NCI-H1436 treated with DMSO at 0.1 percent for 48 hours (cell line): ENCODE data around the gene TULP4.

Source experiments
- DNase-seq: peaks from one replicate; lab custom pipeline; 2025; lab: John Stamatoyannopoulos, UW

TULP4 gene

DNA sequence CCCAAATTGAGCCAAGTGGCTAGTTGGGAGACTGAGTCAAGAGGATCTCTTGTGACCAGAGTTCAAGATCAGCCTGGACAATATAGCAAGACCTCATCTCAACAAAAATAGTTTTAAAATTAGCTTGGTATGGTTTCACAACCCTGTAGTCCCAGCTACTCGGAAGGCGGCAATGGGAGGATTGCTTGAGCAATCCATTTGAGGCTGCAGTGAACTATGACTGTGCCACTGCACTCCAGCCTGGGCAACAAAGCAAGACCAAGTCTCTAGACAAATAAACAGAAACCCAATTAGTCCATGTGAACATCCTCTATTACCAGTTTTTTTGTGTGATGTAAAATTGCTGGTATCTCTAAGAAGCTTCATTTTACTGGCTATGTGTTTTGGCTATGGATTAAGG, 106.2 kb downstream of the TULP4 start:
- no peak for DNase-seq

DNA sequence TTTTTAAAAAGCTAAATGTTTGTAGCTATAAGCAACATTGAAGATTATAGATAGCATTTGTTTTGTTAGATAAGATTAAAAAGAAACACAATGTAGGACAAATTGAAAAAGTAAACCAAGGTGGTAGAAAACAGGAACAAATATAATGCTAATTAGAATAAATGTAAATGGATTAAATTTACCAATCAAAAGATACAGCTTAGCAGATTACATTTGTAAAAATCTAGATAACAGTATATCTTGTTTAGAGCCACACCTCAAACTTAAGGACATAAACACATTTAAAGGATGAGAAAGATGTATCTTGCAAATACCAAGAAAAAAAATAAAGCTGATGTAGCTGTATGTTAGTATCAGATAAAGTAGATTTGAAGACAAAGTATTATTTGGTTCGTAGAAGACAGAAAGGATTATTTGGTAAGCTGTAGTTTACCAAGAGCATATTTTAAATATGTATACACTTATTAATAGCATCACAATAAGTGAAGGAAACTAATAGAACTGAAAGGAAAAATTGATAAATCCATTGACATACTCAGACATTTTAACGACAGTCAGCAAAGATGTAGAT, 107.2 kb downstream of the TULP4 start:
- DNase-seq, result no peak

DNA sequence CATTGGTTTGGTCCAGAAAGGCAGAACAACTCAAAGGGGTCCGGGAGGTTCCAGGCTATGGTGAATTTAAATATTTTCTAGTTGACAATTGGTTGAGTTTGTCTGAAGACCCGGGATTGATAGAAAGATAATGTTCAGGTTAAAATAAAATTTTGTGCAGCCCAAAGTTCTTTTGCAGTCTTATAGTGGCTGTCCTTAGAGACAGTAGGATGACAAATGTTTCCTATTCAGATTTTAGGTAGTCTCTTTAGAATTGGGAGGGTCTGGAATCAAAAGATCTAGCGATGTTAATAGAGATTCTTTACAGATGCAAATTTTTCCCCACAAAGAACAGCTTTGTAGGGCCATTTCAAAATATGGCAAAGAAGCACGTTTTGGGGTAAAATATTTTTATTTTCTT, 109.1 kb downstream of the TULP4 start:
- no peak for DNase-seq

DNA sequence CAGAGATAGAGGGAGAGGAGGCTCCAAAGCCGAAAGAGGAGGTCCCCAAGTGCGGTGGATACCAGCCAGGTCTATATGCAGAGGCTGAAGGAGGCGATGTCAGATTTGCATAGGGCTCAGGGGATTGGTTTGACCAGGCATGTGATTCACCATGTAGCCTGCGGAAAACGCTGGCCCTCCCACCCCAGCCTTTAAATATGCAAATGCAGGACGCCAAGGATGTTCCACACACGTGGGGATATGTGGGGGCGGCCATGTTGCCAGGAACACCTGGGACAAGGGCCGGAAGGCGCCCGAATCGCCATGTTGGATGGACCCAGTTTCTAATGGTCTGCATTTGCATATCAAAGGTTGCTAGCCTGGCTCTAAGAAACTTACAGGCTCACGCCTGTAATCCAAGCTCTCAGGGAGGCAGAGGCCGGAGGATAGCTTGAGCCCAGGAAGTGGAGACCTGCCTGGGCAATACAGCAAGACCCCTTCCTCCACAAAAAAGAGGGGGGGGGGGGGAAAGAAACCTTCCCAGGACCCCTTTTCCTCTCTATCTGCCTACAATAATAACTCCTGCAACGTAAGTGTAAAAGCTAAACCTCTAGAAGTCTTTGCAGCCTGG, 110.5 kb downstream of the TULP4 start:
- no peak for DNase-seq

DNA sequence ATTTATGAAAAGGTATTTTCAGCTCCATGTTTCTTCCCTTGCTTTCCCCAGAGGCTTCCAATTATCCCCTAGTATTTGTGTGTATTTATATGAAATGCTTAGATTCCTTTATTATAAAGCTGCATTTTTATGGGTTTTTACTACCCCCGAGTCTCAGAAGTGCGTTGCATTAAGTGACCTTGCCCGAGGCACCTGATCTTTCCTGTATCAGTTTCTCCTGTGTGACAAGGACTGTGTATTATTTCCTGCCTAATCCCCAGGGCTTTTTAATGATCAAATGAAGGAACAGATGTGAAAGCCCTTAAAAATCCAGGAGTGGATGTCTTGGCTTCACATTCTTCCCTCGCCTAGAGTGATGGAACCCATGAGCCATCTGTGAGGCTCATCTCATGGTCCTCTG, 118.8 kb downstream of the TULP4 start:
- DNase-seq, result no peak

DNA sequence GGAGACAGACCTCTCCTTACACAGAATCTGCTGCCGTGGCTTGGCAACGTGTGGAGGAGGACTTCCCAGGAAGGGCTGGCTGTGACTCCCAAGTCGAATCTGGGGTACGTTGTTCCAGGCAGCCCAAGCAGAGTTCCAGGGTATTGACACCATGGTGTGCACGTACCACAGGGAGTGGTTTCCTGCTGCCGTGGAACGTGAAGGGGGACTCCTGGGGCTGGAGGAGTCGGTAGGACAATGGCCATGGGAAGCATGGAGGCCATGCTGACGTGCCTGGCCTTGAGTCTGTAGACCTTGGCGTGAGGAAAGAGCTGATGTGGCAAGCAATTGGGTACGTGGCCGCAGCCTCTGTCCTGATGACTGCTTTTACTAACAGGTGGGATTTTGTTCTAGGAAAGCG, 119.3 kb downstream of the TULP4 start:
- no peak for DNase-seq

DNA sequence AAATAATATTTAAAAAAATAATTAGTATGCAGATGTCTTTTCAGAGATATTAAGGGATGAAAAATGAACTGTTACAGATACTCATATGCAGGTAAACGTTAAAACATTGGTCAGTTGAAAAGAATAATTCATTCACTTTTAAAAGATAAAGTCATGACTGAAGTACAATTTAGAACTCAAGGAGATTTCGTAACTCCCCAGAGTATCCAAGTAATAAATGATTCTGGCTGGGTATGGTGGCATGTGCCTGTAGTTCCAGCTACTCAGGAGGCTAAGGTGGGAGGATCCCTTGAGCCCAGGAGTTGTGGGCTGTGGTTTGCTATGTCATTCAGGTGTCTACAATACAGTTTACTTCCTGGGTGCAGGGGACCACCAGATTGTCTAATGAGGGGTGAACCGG, 125.3 kb downstream of the TULP4 start:
- no peak for DNase-seq

DNA sequence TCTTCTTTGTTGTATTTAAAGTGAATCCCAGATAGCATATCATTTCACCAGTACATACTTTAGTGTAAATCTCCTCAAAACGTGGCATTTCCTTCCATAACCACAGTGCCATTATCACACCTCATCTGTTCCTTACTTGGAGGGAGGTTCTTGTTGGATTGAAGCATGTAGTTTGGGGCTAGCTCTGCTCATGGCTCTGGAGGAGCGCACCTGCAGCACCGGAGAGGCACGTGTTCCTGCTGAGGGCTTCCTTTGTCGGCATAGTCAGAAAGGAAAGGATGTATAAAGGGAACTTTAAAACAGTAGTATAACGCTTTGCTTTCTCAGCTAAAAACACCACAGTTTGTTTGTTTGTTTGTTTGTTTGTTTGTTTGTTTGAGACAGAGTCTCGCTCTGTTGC, 126.0 kb downstream of the TULP4 start:
- DNase-seq, result no peak

DNA sequence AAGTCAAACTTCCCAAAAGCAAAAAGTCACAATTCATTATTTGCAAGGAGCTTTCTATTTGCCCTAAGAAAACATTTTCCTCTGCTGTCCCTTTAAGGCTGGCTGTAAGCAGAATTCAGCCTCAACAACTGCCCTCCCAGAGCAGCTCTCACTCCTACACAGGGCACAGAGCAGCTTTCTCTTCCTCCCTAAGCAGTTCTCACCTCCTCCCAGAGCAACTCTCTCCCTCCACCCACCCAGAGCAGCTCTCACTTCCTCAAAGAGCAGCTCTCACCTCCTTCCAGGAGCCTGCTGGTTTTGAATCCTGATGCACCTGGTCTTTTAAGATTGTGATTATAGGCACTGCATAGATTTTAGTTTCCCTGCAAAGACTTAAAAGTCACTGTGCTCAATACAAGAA, 127.0 kb downstream of the TULP4 start:
- no peak for DNase-seq

DNA sequence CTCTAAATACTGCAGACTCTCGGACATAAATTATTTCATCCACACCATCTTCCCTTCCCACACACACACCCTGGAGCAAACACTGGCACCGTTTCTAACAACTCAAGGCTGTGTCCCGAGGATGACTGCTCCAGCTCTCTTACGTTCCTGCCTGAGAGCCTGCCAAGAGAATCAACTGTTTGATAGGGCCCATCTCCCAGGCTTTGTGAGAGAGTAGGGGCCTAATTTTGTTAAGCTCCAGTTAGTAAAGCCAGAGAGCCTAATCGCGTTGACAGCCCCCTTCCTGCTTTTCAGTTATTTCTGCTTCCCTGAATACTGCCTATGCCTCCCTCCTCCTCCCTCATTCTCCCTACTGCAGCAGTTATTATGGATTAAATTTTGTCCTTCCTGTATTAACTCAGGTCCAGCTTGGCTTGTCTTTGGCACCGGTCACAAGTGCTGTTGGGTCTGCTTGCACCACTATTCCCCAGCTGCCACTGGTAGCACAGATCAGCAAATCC, 129.5 kb downstream of the TULP4 start:
- no peak for DNase-seq

DNA sequence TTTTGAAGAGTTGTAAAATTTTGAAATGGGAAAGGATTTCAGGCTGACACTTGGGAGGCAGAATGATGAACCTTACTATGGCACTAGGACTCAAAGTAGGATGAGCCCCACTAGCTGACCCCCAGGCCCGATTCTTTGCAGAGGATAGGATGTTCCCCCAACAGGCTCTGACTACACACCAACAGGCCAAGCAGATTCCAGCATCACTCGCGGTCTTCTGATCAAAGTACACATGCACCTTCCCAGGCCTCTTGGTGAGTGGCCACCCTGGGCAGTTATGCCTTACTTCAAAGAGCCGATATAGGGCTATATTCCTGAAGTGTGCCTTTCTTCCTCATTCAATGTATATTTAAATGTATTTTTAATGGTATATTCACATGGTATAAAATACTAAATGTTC, 130.0 kb downstream of the TULP4 start:
- DNase-seq, result no peak

DNA sequence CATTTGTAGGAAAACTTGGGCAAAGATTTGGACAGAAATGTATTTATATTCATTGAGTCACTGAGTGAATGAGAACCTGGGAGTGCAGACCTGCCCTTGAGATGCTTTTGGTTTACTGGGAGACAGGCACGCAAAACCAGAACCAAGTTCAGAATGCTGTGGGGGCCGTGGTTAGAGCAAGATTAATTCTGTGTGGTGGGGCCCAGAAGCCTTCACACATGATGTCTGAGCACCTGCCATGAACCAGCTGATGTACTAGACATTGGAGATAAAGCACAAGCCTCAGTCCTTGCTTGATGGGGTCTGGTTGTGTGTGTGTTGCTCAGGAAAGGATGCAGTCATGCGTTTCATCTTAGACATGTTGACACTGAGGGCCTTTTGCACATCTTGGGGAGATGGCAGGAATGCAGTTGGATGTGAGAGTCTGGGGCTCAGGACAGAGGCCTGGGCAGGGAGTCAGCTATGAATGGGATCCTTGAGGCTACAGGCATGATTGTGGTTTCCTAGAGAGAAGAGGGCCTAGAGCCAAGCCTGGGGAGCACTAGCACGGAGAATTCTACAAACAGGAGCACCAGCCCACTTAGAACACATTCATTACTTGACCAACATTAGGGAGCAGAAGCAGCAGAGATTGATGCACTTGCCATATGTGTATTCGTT, 133.3 kb downstream of the TULP4 start:
- DNase-seq, result no peak

DNA sequence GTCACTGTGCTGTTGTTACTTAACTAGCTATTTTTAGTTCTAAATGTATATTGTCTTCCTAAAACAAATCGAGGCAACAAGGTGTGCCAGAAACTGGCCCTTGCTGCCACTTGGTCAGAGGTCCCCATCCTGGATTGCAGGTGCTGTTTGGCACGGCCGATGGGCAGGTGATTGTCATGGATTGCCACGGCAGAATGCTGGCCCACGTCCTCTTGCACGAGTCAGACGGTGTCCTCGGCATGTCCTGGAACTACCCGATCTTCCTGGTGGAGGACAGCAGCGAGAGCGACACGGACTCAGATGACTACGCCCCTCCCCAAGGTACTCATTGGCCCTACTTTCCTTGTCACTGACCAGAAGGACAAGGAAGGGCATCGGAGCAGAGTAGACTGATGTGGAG, 136.6 kb downstream of the TULP4 start:
- no peak for DNase-seq

DNA sequence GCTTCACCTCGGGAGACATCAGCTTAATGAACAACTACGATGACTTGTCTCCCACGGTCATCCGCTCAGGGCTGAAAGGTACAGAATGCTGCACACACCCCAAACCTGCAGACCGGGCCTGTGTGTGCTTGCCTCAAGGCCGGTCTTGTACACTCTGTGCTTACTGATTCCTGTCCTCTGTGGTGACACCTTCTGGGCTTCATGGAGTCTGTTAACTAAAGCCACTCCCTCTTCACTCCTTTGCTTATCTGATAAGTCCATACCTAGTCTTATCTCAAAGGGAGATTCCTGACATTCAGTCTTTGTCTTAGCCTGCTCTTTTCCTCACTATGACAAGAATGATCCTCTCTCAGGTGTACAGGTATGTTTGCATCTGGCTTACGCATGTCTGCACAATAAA, 139.9 kb downstream of the TULP4 start:
- DNase-seq, result no peak

DNA sequence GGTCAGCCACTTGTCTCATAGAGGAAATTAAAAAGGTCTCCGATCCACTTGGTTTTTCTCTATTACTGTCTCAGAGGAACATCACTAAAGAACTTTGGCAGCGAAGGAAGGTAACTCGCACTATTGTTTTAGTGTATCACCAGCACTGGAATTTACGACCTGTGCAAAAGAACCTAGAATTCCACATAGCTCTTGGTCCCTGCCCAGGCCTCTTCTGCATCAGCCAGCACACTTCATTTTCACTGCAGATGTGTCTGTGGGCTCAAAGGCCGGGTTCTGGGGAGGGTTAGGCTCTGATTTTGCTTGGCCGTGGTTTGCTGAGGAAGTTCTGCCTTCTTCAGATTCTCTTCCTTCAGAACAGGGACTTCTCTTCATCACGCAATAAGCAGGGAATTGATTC, 144.9 kb downstream of the TULP4 start:
- DNase-seq, result no peak

DNA sequence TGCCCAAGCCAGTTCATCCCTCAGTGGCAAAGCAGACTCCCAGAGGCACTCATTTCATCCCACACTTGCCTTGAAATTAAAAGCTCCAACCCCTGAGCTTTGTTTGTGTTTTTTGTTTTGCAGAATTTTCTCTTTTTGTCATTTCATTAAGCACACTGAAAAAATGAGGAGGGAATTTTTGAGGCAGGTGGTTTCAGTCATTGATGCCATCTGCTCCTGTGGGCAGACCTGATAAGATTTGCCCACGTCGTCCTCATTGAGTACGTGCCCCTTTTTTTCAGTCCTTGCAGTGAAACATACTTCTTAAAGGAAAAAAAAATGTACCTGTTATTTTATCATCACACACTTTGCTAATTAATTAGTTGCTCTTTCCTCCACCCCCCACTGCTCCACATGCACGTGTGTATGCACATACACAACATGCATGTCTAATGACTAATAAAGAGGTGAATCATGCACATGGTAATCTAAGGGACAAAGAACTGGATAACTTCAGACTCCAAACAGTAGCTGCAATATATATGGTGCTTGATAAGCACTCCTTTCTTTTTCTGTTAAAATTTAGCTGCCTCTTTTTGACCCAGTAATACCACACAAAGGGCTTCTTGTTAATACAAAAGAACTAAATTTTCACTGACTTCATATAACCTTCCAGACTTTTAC, 145.5 kb downstream of the TULP4 start:
- DNase-seq, result no peak

DNA sequence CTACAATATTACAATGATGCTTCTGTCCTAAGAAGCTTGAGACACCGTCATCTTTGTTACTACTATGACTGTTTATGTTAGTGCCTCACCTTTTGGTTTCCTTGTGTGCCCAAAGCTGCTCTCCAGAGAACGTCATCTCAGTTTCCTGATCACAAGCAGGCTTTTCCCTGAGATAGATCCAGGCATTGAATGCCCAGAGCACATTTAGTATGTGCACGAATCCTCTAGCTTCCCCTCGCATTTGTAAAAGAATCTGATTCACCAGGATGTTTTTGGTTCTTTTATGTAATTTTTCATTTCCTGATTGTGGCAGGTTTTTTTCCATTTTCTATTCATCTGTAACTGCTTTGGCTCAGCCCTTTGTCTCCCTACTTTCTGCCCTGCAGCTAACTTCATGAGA, 147.5 kb downstream of the TULP4 start:
- no peak for DNase-seq

DNA sequence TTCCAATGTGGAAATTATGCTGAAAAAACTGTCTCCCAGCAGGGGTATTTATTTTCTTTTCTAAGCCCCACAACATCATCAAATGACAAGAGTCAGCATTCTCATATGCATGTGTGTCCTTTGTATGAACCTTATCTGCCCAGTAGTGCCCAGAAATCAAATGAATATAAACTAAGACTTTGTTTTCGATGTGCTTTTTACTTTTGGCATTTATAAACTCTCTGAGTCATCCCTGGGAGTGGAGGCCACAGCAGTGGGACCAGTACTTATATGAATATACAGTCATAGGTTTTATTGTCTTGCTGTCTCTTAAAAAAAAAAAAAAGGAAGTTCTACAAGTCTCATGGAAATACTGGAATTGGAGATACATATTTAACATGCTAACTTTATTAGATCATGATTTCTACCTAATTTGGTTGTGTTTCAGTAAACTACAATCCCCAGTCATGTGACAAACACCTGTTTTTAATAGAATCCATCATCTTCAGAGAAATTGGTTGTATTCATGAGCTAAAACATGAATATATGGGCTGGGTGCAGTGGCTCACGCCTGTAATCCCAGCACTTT, 148.4 kb downstream of the TULP4 start:
- no peak for DNase-seq

DNA sequence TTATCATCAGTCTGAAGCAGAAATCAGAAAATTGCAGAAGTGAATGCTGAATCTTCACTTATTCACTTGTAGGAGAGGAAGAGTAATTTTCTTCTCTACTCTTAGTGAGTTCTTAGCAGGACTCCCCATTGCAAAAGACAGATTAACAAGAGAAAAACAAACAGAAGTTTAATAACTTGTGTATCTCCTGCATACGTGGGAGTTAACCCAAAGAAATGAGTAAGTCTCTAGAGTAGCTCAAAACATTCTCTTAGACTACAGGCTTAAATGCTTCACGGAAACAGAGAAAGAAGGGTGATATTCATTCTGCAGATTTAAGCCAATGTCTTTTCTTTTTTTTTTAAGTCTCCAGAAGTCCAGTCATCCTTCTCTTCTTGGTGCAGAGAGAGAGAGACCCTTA, 149.7 kb downstream of the TULP4 start:
- DNase-seq, result no peak

DNA sequence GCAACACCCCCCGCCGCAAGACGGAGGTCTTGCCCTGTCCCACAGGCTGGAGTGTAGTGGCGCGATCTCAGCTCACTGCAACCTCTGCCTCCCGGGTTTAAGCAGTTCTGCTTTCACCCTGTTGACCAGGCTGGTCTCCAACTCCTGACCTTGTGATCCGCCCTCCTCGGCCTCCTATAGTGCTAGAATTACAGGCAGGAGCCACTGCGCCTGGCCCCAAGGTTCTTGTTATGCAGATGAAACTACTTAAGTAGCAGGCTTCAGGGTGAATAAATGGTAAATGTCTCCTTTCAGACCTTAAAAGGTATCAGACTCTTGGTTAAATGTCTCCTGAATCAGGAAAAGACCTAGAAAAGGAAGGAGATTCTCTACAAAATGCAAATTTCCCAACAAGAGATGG, 152.2 kb downstream of the TULP4 start:
- DNase-seq, result no peak

DNA sequence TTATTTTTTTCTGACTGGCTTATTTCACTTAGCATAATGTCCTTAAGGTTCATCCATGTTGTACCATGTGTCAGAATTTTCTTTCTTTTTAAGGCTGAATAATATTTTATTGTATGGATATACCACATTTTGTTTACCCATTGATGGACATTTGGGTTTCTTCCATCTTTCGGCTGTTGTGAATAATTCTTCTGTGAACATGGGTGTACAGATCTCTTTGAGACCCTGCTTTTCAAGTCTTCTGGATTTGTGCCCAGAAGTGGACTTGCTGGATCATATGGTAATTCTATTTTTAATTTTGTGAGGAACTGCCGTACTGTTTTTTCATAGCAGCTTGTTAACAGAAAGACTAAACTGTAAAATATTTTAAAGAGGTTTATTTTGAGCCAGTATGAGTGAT, 153.0 kb downstream of the TULP4 start:
- no peak for DNase-seq

DNA sequence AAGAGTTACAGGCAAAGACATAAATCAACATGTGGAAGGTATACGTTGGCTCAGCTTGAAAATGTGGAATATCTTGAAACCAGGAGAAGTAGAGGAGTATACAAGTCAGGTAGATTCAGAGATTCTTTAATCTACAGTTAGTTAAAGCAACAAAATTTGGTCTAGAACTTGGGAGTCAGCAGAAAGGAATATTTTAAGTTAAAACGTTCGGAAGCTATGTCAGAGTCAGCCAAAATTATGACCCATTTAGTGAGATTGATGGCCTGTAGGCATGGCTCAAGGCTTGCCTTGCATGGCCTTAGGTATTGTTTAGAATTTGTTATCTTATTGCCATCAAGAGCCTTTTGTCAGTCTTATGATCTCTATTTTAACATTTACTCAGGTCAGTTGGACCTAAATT, 153.5 kb downstream of the TULP4 start:
- no peak for DNase-seq

DNA sequence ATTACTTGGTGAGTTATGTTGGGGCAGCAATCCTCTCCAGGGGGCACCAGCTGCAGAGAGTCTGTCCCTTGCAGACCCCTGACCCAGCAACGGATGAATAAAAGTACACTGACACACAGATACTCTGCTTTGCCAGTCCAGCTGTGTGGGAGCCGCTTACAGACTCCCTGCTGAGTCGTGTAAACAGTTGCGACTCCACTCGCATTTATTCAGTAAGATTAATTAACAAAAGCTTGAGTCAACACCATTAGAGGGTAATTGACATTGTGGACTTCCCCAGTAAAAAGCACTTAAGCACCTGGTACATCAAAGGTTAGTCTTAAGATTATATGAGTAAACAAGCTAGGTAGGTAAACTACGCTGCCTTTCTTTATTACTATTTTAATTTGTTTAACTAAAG, 155.7 kb downstream of the TULP4 start:
- peak; percentile 72 for DNase-seq
